ENCODE data around the gene RNU5D-1. TPM values are rescaled to one million over a fixed set of nuclear protein-coding genes. Genes with fewer than 3 reads are reported as not detected.
"Not testable (repeated sequence)": the region's sequence is repeated elsewhere in the genome, so short reads cannot be mapped to it uniquely, and the experiment has no call there.

Gene RNU5D-1
- total RNA-seq, 1 donor from 2014 or later: not detected

- DNase-seq (ENCODE audit: low read depth, low spot score): no peak
- Mint-ChIP-seq H3K36me3 (ENCODE audit: low read depth) (peaks cover 5% of the 10 kb centered on the region), H3K9me3 (peaks cover 12% of the 10 kb centered on the region), H3K4me1 (peaks cover 12% of the 10 kb centered on the region), H3K27ac (ENCODE audit: unreplicated experiment) (peak overlapping the region; percentile 29), H3K27me3 (ENCODE audit: low read depth) (peaks cover 10% of the 10 kb centered on the region), H3K4me3 (no peak overlapping the region)
- no peak for TF ChIP-seq CTCF (conservative IDR thresholded peaks at IDR 0.05)
Measured at GRCh38 chr1:44705938-44706337, 25.0 kb downstream of the RNU5D-1 start.

- H3K4me3 Mint-ChIP-seq: no peak overlapping the region
- TF ChIP-seq CTCF (conservative IDR thresholded peaks at IDR 0.05): no peak
Measured at GRCh38 chr1:44705470-44705869, 25.5 kb downstream of the RNU5D-1 start.

GRCh38 chr1:44701141-44701573, 29.8 kb downstream of the RNU5D-1 start:
- H3K27me3 Mint-ChIP-seq (ENCODE audit: low read depth): no peaks in the 10 kb centered on the region
- no peak for DNase-seq (ENCODE audit: low read depth, low spot score)
- TF ChIP-seq CTCF (conservative IDR thresholded peaks at IDR 0.05): no peak
- no peaks in the 10 kb centered on the region for H3K9me3 Mint-ChIP-seq
- peaks cover 10% of the 10 kb centered on the region for H3K4me1 Mint-ChIP-seq
- H3K27ac Mint-ChIP-seq (ENCODE audit: unreplicated experiment): no peak overlapping the region
- no peaks in the 10 kb centered on the region for H3K36me3 Mint-ChIP-seq (ENCODE audit: low read depth)
- no peak overlapping the region for H3K4me3 Mint-ChIP-seq

More at GRCh38 chr1:44705470-44705869, 25.5 kb downstream of the RNU5D-1 start:
- DNase-seq (ENCODE audit: low read depth, low spot score): no peak
- Mint-ChIP-seq H3K36me3 (ENCODE audit: low read depth) (peaks cover 5% of the 10 kb centered on the region), H3K4me1 (peaks cover 16% of the 10 kb centered on the region), H3K9me3 (peaks cover 9% of the 10 kb centered on the region), H3K27me3 (ENCODE audit: low read depth) (peaks cover 6% of the 10 kb centered on the region), H3K27ac (ENCODE audit: unreplicated experiment) (no peak overlapping the region)

GRCh38 chr1:44700573-44700972, 30.4 kb downstream of the RNU5D-1 start:
- Mint-ChIP-seq H3K9me3 (no peaks in the 10 kb centered on the region), H3K27ac (ENCODE audit: unreplicated experiment) (no peak overlapping the region), H3K36me3 (ENCODE audit: low read depth) (no peaks in the 10 kb centered on the region), H3K4me1 (peaks cover 10% of the 10 kb centered on the region), H3K4me3 (no peak overlapping the region), H3K27me3 (ENCODE audit: low read depth) (no peaks in the 10 kb centered on the region)
- no peak for DNase-seq (ENCODE audit: low read depth, low spot score)
- TF ChIP-seq CTCF (conservative IDR thresholded peaks at IDR 0.05): no peak

- not testable (repeated sequence) for H3K9me3 Mint-ChIP-seq; H3K36me3 Mint-ChIP-seq (ENCODE audit: low read depth); H3K27ac Mint-ChIP-seq (ENCODE audit: unreplicated experiment); H3K4me1 Mint-ChIP-seq; DNase-seq (ENCODE audit: low read depth, low spot score); H3K27me3 Mint-ChIP-seq (ENCODE audit: low read depth); H3K4me3 Mint-ChIP-seq
Measured at GRCh38 chr1:44699375-44699774, 31.6 kb downstream of the RNU5D-1 start.

GRCh38 chr1:44698138-44698537, 32.8 kb downstream of the RNU5D-1 start:
- H3K9me3 Mint-ChIP-seq: no peaks in the 10 kb centered on the region
- H3K4me3 Mint-ChIP-seq: no peak overlapping the region
- DNase-seq (ENCODE audit: low read depth, low spot score): no peak
- H3K36me3 Mint-ChIP-seq (ENCODE audit: low read depth): no peaks in the 10 kb centered on the region
- no peaks in the 10 kb centered on the region for H3K27me3 Mint-ChIP-seq (ENCODE audit: low read depth)
- H3K4me1 Mint-ChIP-seq: peaks cover 10% of the 10 kb centered on the region
- H3K27ac Mint-ChIP-seq (ENCODE audit: unreplicated experiment): no peak overlapping the region
- no peak for TF ChIP-seq CTCF (conservative IDR thresholded peaks at IDR 0.05)
